ENCODE data around the gene E2F2. TPM values are rescaled to one million over a fixed set of nuclear protein-coding genes. Genes with fewer than 3 reads are reported as not detected.

The E2F2 gene
- total RNA-seq, 1 experiment from 2014 or later = 9.5 TPM

DNA sequence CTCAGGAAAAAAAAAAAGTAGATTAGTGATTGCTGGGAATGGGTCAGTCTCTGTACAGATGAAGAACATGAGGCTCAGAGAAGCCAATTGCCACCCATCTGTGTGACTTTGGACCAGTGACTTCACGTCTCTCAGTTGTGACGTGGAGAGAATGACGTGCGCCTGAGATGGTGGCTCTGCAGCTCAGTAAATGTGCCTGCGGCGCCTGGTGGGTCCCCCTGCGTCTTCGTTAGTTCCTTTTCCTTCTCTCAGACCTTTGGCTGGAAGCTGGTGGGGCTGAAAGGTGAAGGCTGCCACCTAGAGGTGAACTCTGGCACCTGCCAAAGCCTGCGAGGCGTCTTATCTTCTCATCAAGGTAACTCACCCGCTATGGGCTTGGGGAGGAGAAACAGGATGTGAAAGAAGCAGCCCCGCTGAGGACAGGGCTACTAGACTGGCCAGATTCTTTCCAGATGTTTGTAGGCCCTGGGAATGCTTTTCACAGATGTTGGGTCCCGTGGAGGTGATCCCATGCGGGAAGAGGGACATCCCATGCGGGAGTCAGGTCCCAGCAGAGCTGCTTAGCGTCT, 8.7 kb upstream of the E2F2 start:
- Histone ChIP-seq H3K36me3 (ENCODE audit: control insufficient read depth, insufficient read depth, low read length) (no peaks in the 10 kb centered on the region), H3K4me3 (ENCODE audit: low read depth, low read length) (no peak overlapping the region), H3K4me1 (no peaks in the 10 kb centered on the region), H3K9me3 (no peaks in the 10 kb centered on the region), H3K27me3 (replicated peaks; ENCODE audit: control insufficient read depth, insufficient read depth, low read length) (no peaks in the 10 kb centered on the region)
- no TSS peak for BruUV-seq (replicated peaks)
- CTCF ChIA-PET = interaction anchor here (0.6 to 2.7 kb wide), 17 partner anchors 8 to 355 kb away, joined by 3 to 88 read pairs (median 5); partner anchors contain the start of genes ASAP3, E2F2, HNRNPR and ID3
- TF ChIP-seq, protein P1, sequence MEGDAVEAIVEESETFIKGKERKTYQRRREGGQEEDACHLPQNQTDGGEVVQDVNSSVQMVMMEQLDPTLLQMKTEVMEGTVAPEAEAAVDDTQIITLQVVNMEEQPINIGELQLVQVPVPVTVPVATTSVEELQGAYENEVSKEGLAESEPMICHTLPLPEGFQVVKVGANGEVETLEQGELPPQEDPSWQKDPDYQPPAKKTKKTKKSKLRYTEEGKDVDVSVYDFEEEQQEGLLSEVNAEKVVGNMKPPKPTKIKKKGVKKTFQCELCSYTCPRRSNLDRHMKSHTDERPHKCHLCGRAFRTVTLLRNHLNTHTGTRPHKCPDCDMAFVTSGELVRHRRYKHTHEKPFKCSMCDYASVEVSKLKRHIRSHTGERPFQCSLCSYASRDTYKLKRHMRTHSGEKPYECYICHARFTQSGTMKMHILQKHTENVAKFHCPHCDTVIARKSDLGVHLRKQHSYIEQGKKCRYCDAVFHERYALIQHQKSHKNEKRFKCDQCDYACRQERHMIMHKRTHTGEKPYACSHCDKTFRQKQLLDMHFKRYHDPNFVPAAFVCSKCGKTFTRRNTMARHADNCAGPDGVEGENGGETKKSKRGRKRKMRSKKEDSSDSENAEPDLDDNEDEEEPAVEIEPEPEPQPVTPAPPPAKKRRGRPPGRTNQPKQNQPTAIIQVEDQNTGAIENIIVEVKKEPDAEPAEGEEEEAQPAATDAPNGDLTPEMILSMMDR (IDR thresholded peaks at IDR 0.05; ENCODE audit: insufficient read depth in 1 of 2, low read depth in 1 of 2, low read length in 1 of 2, severe bottlenecking in 1 of 2, unreplicated experiment in 1 of 2) = peak; percentile 76 to 86
- Mint-ChIP-seq H3K9me3 (ENCODE audit: unreplicated experiment) (no peaks in the 10 kb centered on the region), H3K27me3 (ENCODE audit: insufficient read depth, unreplicated experiment) (no peaks in the 10 kb centered on the region), H3K36me3 (ENCODE audit: insufficient read depth, unreplicated experiment) (no peaks in the 10 kb centered on the region), H3K4me1 (ENCODE audit: low read depth, unreplicated experiment) (no peaks in the 10 kb centered on the region), H3K27ac (ENCODE audit: unreplicated experiment) (no peak overlapping the region), H3K4me3 (ENCODE audit: unreplicated experiment) (peak overlapping the region; percentile 44)
- POLR2A ChIA-PET = interaction anchor here (0.5 to 1.0 kb wide), 3 partner anchors 28 to 195 kb away, joined by 3 to 6 read pairs (median 4); partner anchors contain the start of genes HNRNPR and RPL11
- peak; percentile 92 for DNase-seq
- intact Hi-C loops (cut with micrococcal nuclease; ENCODE audit: unreplicated experiment) = loop anchor here (1.0 to 10.0 kb wide), 2 partner anchors 42 to 195 kb away; partner anchors contain the start of gene HNRNPR

GRCh38 chr1:23537296-23537973, 6.4 kb upstream of the E2F2 start:
- no peak for DNase-seq
- H3K27me3 Mint-ChIP-seq (ENCODE audit: insufficient read depth, unreplicated experiment) = no peaks in the 10 kb centered on the region
- no peak overlapping the region for H3K4me3 ChIP-seq (ENCODE audit: low read depth, low read length)
- BruUV-seq (replicated peaks) = no TSS peak
- no peaks in the 10 kb centered on the region for H3K9me3 Mint-ChIP-seq (ENCODE audit: unreplicated experiment)
- POLR2A ChIA-PET = no interaction called here
- H3K36me3 Mint-ChIP-seq (ENCODE audit: insufficient read depth, unreplicated experiment) = no peaks in the 10 kb centered on the region
- no peaks in the 10 kb centered on the region for H3K27me3 ChIP-seq (replicated peaks; ENCODE audit: control insufficient read depth, insufficient read depth, low read length)
- no peak overlapping the region for H3K4me3 Mint-ChIP-seq (ENCODE audit: unreplicated experiment)
- H3K4me1 ChIP-seq = peaks cover 5% of the 10 kb centered on the region; the same call in 1 of the 2 replicates
- TF ChIP-seq, protein P1 (IDR thresholded peaks at IDR 0.05; ENCODE audit: insufficient read depth in 1 of 2, low read depth in 1 of 2, low read length in 1 of 2, severe bottlenecking in 1 of 2, unreplicated experiment in 1 of 2) = no peak
- H3K36me3 ChIP-seq (ENCODE audit: control insufficient read depth, insufficient read depth, low read length) = no peaks in the 10 kb centered on the region
- no peaks in the 10 kb centered on the region for H3K9me3 ChIP-seq
- peaks cover 6% of the 10 kb centered on the region for H3K4me1 Mint-ChIP-seq (ENCODE audit: low read depth, unreplicated experiment)
- intact Hi-C loops (cut with micrococcal nuclease; ENCODE audit: unreplicated experiment) = loop anchor here (10.0 kb wide), 1 partner anchor 193 kb away; the partner anchor contains the start of gene HNRNPR
- no peak overlapping the region for H3K27ac Mint-ChIP-seq (ENCODE audit: unreplicated experiment)
- CTCF ChIA-PET = interaction anchor here (0.6 kb wide), 1 partner anchor 162 kb away, joined by 3 read pairs; no protein-coding TSS in a partner anchor

DNA sequence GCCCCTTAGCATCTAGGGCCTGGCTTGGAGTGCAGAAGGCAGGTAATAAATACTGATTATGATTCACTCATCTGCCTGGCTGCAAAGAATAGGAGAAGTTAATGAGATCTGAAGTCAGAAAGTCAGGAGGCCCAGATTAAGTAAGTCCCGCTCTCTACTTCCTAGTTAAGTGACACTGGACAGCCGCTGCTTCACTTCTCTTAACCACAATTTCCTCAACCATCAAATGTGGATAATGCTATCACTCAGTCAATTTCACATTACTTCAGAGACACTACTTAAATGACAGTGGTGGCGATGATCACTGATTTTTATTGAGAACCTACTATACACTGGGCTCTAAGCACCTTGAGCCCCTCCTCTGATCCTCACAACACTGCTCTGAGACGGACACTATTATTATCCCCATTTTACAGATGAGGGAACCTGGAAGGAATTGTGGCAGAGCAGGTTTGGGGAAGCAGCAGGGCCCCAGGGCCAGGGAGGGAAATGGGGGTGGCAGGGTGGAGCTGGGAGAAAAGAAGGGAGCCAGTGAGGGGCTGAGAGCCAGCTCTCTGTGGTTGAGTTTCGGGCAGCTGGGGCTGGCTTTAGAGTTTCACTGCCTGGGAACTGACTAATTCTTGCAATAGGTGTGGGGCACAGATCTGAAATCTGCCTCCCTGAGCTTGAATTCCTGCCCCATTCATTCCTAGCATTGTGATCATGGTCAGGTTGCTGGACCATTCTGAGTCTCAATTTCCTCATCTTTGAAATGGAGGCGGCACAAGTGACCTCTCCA, 2.4 kb upstream of the E2F2 start:
- Histone ChIP-seq H3K4me1 (peaks cover 22% of the 10 kb centered on the region), H3K36me3 (ENCODE audit: control insufficient read depth, insufficient read depth, low read length) (no peaks in the 10 kb centered on the region), H3K9me3 (no peaks in the 10 kb centered on the region), H3K27me3 (replicated peaks; ENCODE audit: control insufficient read depth, insufficient read depth, low read length) (no peaks in the 10 kb centered on the region), H3K4me3 (ENCODE audit: low read depth, low read length) (no peak overlapping the region)
- POLR2A ChIA-PET = no interaction called here
- DNase-seq = no peak
- Mint-ChIP-seq H3K36me3 (ENCODE audit: insufficient read depth, unreplicated experiment) (no peaks in the 10 kb centered on the region), H3K9me3 (ENCODE audit: unreplicated experiment) (no peaks in the 10 kb centered on the region), H3K4me3 (ENCODE audit: unreplicated experiment) (no peak overlapping the region), H3K4me1 (ENCODE audit: low read depth, unreplicated experiment) (peaks cover 6% of the 10 kb centered on the region), H3K27me3 (ENCODE audit: insufficient read depth, unreplicated experiment) (no peaks in the 10 kb centered on the region), H3K27ac (ENCODE audit: unreplicated experiment) (no peak overlapping the region)
- CTCF ChIA-PET = no interaction called here
- TF ChIP-seq, protein P1 (IDR thresholded peaks at IDR 0.05; ENCODE audit: insufficient read depth in 1 of 2, low read depth in 1 of 2, low read length in 1 of 2, severe bottlenecking in 1 of 2, unreplicated experiment in 1 of 2) = no peak
- intact Hi-C loops (cut with micrococcal nuclease; ENCODE audit: unreplicated experiment) = loop anchor here (10.0 kb wide), 1 partner anchor 189 kb away; the partner anchor contains the start of gene HNRNPR
- no TSS peak for BruUV-seq (replicated peaks)
